ENCODE measurements around the gene VSIG10L. TPM values are rescaled to one million over a fixed set of nuclear protein-coding genes. Genes with fewer than 3 reads are reported as not detected.
A peak's percentile ranks its signal among the peaks of the same experiment; 100 is the strongest.

Gene VSIG10L
- total and polyA plus RNA-seq, 9 donors: 0.49 to 1.7 (median 1.2) TPM

- Histone ChIP-seq H3K4me1 (ENCODE audit: control insufficient read depth, insufficient read depth, low read length) (peaks cover 17% of the 10 kb centered on the region), H3K27me3 (ENCODE audit: control insufficient read depth, insufficient read depth, low read length) (peaks cover 21% of the 10 kb centered on the region), H3K27ac (ENCODE audit: low read length) (peak overlapping the region; percentile 25), H3K9me3 (replicated peaks; ENCODE audit: control insufficient read depth, low read depth, low read length) (no peaks in the 10 kb centered on the region), H3K4me3 (ENCODE audit: low read length) (peak overlapping the region; percentile 55), H3K36me3 (ENCODE audit: control insufficient read depth, insufficient read depth, low read length) (no peaks in the 10 kb centered on the region)
- DNase-seq: peak; percentile 84
- 5% methylated on average over 38 of the region's 43 CpGs for WGBS (ENCODE audit: insufficient coverage)
Measured at GRCh38 chr19:51338563-51339312, 3.2 kb downstream of the VSIG10L start.

GRCh38 chr19:51337861-51338562 lies 3.9 kb downstream of the VSIG10L start:
- Histone ChIP-seq H3K4me1 (ENCODE audit: control insufficient read depth, insufficient read depth, low read length) (peaks cover 17% of the 10 kb centered on the region), H3K27ac (ENCODE audit: low read length) (no peak overlapping the region), H3K4me3 (ENCODE audit: low read length) (no peak overlapping the region), H3K9me3 (replicated peaks; ENCODE audit: control insufficient read depth, low read depth, low read length) (no peaks in the 10 kb centered on the region), H3K27me3 (ENCODE audit: control insufficient read depth, insufficient read depth, low read length) (peaks cover 21% of the 10 kb centered on the region), H3K36me3 (ENCODE audit: control insufficient read depth, insufficient read depth, low read length) (no peaks in the 10 kb centered on the region)
- WGBS (ENCODE audit: insufficient coverage): 72% methylated on average over 15 of the region's 19 CpGs
- DNase-seq: no peak

- Histone ChIP-seq H3K9me3 (replicated peaks; ENCODE audit: control insufficient read depth, low read depth, low read length) (no peaks in the 10 kb centered on the region), H3K27me3 (ENCODE audit: control insufficient read depth, insufficient read depth, low read length) (peaks cover 21% of the 10 kb centered on the region), H3K36me3 (ENCODE audit: control insufficient read depth, insufficient read depth, low read length) (no peaks in the 10 kb centered on the region), H3K4me3 (ENCODE audit: low read length) (no peak overlapping the region), H3K27ac (ENCODE audit: low read length) (no peak overlapping the region), H3K4me1 (ENCODE audit: control insufficient read depth, insufficient read depth, low read length) (peaks cover 17% of the 10 kb centered on the region)
- WGBS (ENCODE audit: insufficient coverage): 93% methylated on average over 11 of the region's 13 CpGs
- DNase-seq: no peak
Measured at GRCh38 chr19:51337141-51337860, 4.6 kb downstream of the VSIG10L start.

GRCh38 chr19:51333836-51334460 lies 8.0 kb downstream of the VSIG10L start:
- H3K27me3 ChIP-seq (ENCODE audit: control insufficient read depth, insufficient read depth, low read length): peaks cover 4% of the 10 kb centered on the region
- H3K9me3 ChIP-seq (replicated peaks; ENCODE audit: control insufficient read depth, low read depth, low read length): peaks cover 3% of the 10 kb centered on the region
- WGBS (ENCODE audit: insufficient coverage): 90% methylated on average over 8 of the region's 13 CpGs
- H3K36me3 ChIP-seq (ENCODE audit: control insufficient read depth, insufficient read depth, low read length): no peaks in the 10 kb centered on the region
- H3K4me1 ChIP-seq (ENCODE audit: control insufficient read depth, insufficient read depth, low read length): peaks cover 6% of the 10 kb centered on the region
- DNase-seq: no peak
- no peak overlapping the region for H3K27ac ChIP-seq (ENCODE audit: low read length)
- no peak overlapping the region for H3K4me3 ChIP-seq (ENCODE audit: low read length)

GRCh38 chr19:51331716-51332115 lies 10.2 kb downstream of the VSIG10L start:
- peaks cover 26% of the 10 kb centered on the region for H3K27me3 ChIP-seq (ENCODE audit: control insufficient read depth, insufficient read depth, low read length)
- 86% methylated on average over 6 of the region's 6 CpGs for WGBS (ENCODE audit: insufficient coverage)

GRCh38 chr19:51331193-51331592 lies 10.7 kb downstream of the VSIG10L start:
- Histone ChIP-seq H3K4me1 (ENCODE audit: control insufficient read depth, insufficient read depth, low read length) (peaks cover 7% of the 10 kb centered on the region), H3K27me3 (ENCODE audit: control insufficient read depth, insufficient read depth, low read length) (peaks cover 30% of the 10 kb centered on the region), H3K36me3 (ENCODE audit: control insufficient read depth, insufficient read depth, low read length) (no peaks in the 10 kb centered on the region), H3K27ac (ENCODE audit: low read length) (no peak overlapping the region), H3K9me3 (replicated peaks; ENCODE audit: control insufficient read depth, low read depth, low read length) (peaks cover 3% of the 10 kb centered on the region), H3K4me3 (ENCODE audit: low read length) (no peak overlapping the region)
- WGBS (ENCODE audit: insufficient coverage): no CpG with 5 or more reads among the region's 3 CpGs
- DNase-seq: no peak

More at GRCh38 chr19:51331716-51332115, 10.2 kb downstream of the VSIG10L start:
- Histone ChIP-seq H3K36me3 (ENCODE audit: control insufficient read depth, insufficient read depth, low read length) (no peaks in the 10 kb centered on the region), H3K9me3 (replicated peaks; ENCODE audit: control insufficient read depth, low read depth, low read length) (peaks cover 3% of the 10 kb centered on the region), H3K4me3 (ENCODE audit: low read length) (no peak overlapping the region), H3K4me1 (ENCODE audit: control insufficient read depth, insufficient read depth, low read length) (peaks cover 7% of the 10 kb centered on the region), H3K27ac (ENCODE audit: low read length) (no peak overlapping the region)
- DNase-seq: no peak

GRCh38 chr19:51330366-51330765 lies 11.6 kb downstream of the VSIG10L start:
- H3K27me3 ChIP-seq (ENCODE audit: control insufficient read depth, insufficient read depth, low read length): peaks cover 38% of the 10 kb centered on the region
- 100% methylated on average over 1 of the region's 4 CpGs for WGBS (ENCODE audit: insufficient coverage)
- H3K36me3 ChIP-seq (ENCODE audit: control insufficient read depth, insufficient read depth, low read length): no peaks in the 10 kb centered on the region

GRCh38 chr19:51329411-51329810 lies 12.5 kb downstream of the VSIG10L start:
- Histone ChIP-seq H3K4me3 (ENCODE audit: low read length) (no peak overlapping the region), H3K36me3 (ENCODE audit: control insufficient read depth, insufficient read depth, low read length) (no peaks in the 10 kb centered on the region), H3K27ac (ENCODE audit: low read length) (no peak overlapping the region), H3K27me3 (ENCODE audit: control insufficient read depth, insufficient read depth, low read length) (peaks cover 40% of the 10 kb centered on the region), H3K9me3 (replicated peaks; ENCODE audit: control insufficient read depth, low read depth, low read length) (peaks cover 3% of the 10 kb centered on the region), H3K4me1 (ENCODE audit: control insufficient read depth, insufficient read depth, low read length) (peaks cover 7% of the 10 kb centered on the region)
- no peak for DNase-seq
- 90% methylated on average over 5 of the region's 5 CpGs for whole genome bisulfite sequencing (ENCODE audit: insufficient coverage)

More at GRCh38 chr19:51330366-51330765, 11.6 kb downstream of the VSIG10L start:
- H3K4me3 ChIP-seq (ENCODE audit: low read length): no peak overlapping the region
- no peak for DNase-seq
- H3K27ac ChIP-seq (ENCODE audit: low read length): no peak overlapping the region
- H3K4me1 ChIP-seq (ENCODE audit: control insufficient read depth, insufficient read depth, low read length): peaks cover 7% of the 10 kb centered on the region
- H3K9me3 ChIP-seq (replicated peaks; ENCODE audit: control insufficient read depth, low read depth, low read length): peaks cover 3% of the 10 kb centered on the region

GRCh38 chr19:51327066-51328001 lies 14.6 kb downstream of the VSIG10L start:
- Histone ChIP-seq H3K27ac (ENCODE audit: low read length) (no peak overlapping the region), H3K4me3 (ENCODE audit: low read length) (peak overlapping the region; percentile 5)
- DNase-seq: peak; percentile 46

More at GRCh38 chr19:51327066-51328001, 14.6 kb downstream of the VSIG10L start:
- Histone ChIP-seq H3K36me3 (ENCODE audit: control insufficient read depth, insufficient read depth, low read length) (no peaks in the 10 kb centered on the region), H3K27me3 (ENCODE audit: control insufficient read depth, insufficient read depth, low read length) (peaks cover 46% of the 10 kb centered on the region), H3K4me1 (ENCODE audit: control insufficient read depth, insufficient read depth, low read length) (peaks cover 7% of the 10 kb centered on the region), H3K9me3 (replicated peaks; ENCODE audit: control insufficient read depth, low read depth, low read length) (peaks cover 3% of the 10 kb centered on the region)
- 4% methylated on average over 71 of the region's 75 CpGs for WGBS (ENCODE audit: insufficient coverage)

All from muscle of leg (tissue), 11 donors.